Body of pancreas (tissue), 4 donors: ENCODE results near the gene CYBB. TPM values are rescaled to one million over a fixed set of nuclear protein-coding genes. Genes with fewer than 3 reads are reported as not detected.

ENCODE experiments used
- ATAC-seq: fragments of 150-250 bp; one replicate; pipeline ENCODE4 v1.9.1; 2016
- DNase-seq, 4 donors: peaks; one replicate each; pipeline ENCODE4 v3.0.0-alpha.2; 2019
- H3K27ac ChIP-seq, 4 donors: fragments of 200-600 bp; sonication (generic); 1 replicate in 3 of 4; 2 replicates in 1 of 4; pipeline versions ENCODE4 v1.5.1 to v1.6.1; 2016 to 2019; ENCODE audit warnings: mild to moderate bottlenecking in 1 of 4, mixed read lengths in 1 of 4, moderate library complexity in 1 of 4
- H3K27me3 ChIP-seq, 2 donors: fragments of 200-600 bp; sonication (generic); one replicate each; pipeline ENCODE4 v1.6.0; 2016; ENCODE audit warnings: mild to moderate bottlenecking in 1 of 2
- H3K36me3 ChIP-seq, 2 donors: fragments of 200-600 bp; sonication (generic); replicated peaks in 1 of 2; 2 replicates each; pipeline ENCODE4 v1.5.1; 2016; ENCODE audit warnings: low read depth in 2 of 2; ENCODE audit not compliant: insufficient read depth in 1 of 2
- H3K4me1 ChIP-seq: fragments of 200-600 bp; sonication (generic); one replicate; pipeline ENCODE4 v1.6.0; 2016
- H3K4me3 ChIP-seq, 2 donors: fragments of 200-600 bp; sonication (generic); 1 replicate in 1 of 2; 2 replicates in 1 of 2; pipeline ENCODE4 v1.5.1; 2016 to 2019
- H3K9me3 ChIP-seq, 3 donors: fragments of 200-600 bp; sonication (generic); 1 replicate in 2 of 3; 2 replicates in 1 of 3; pipeline ENCODE4 v1.5.1; 2016
- CTCF ChIP-seq, 7 experiments: fragments of 450-650 bp in 4 of 7; fragments of 200-600 bp in 3 of 7; sonication (generic) in 3 of 7; IDR thresholded peaks; one replicate each; pipeline ENCODE4 v1.5.1; 2016 to 2019; ENCODE audit warnings: antibody characterized with exemption in 7 of 7
- POLR2A ChIP-seq, 3 donors: fragments of 450-650 bp; IDR thresholded peaks; one replicate each; pipeline ENCODE4 v1.6.1; 2016; ENCODE audit warnings: antibody characterized with exemption in 3 of 3, mild to moderate bottlenecking in 2 of 3
- WGBS, 2 donors: methylation state at CpG; one replicate each; pipeline ENCODE4 v1.1.5; 2017; 5-methylcytosine and 5-hydroxymethylcytosine counted together
- intact Hi-C: fragments of 100-400 bp; cut with DNase I; formaldehyde crosslinking; loops from one replicate; pipeline ENCODE4 v1.15.1; 2023
- total RNA-seq, 2 donors: library from RNA; depleted of rRNA; stranded (reverse); fragments of >200 nt; gene quantifications; one replicate each; pipeline ENCODE4 v1.1.0, GENCODE V29; 2016

CYBB gene
- total RNA-seq, 2 donors from 2014 or later, result 3.6 to 11.2 TPM

DNA sequence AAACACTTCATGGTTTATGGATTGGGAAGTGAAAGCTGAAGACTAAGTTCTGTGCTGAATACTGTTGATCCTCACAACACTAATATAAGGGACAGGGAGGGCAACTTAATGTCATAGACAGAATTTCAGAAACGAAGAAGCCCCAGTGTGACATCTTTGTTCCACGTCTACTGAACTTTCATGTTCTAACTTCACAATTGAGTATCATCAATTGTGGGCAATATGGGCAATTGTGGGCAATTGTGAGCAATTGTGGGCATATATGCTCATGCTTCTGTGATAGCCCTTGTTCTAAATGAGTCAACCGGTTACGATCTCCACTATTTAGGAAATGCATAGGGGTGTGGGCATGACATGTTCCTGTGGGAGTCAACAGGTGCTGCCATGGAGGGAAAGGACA, 33.7 kb downstream of the CYBB start:
- Histone ChIP-seq H3K4me3 (no peak overlapping the region), H3K9me3 (no peaks in the 10 kb centered on the region), H3K27ac (no peak overlapping the region), H3K27me3 (no peaks in the 10 kb centered on the region), H3K4me1 (no peaks in the 10 kb centered on the region), H3K36me3 (no peaks in the 10 kb centered on the region)
- 74 to 88% methylated on average over 4 of the region's 4 CpGs for WGBS, 2 donors
- DNase-seq (no peak), ATAC-seq (no peak)
- intact Hi-C loops, result no loop called here
- no peak for TF ChIP-seq POLR2A (IDR thresholded peaks at IDR 0.05)
- no peak for TF ChIP-seq CTCF (IDR thresholded peaks at IDR 0.05)

DNA sequence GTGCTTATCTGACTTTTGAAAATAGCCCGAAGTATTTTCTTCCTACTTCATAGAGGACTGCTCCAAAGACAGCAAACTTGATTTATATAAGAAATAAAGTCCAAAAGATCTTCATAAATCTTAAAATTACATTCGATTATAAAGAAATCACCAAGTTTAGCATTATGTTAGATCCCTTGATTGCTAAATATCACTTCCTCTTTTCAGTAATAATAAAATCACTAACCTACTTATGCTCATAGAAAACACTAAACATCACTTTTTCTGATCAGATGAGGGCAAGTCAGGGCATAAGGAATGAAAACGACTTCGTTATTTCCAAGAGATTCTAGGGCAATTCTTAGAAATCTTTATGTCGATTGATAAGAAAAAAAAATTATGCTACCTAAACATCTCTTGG, 35.5 kb downstream of the CYBB start:
- no peak overlapping the region for H3K4me3 ChIP-seq
- DNase-seq (no peak), ATAC-seq (no peak)
- H3K4me1 ChIP-seq, result no peaks in the 10 kb centered on the region
- no peaks in the 10 kb centered on the region for H3K27me3 ChIP-seq
- intact Hi-C loops, result no loop called here
- TF ChIP-seq CTCF (IDR thresholded peaks at IDR 0.05) (no peak), POLR2A (IDR thresholded peaks at IDR 0.05) (no peak)
- H3K36me3 ChIP-seq, result no peaks in the 10 kb centered on the region
- no peak overlapping the region for H3K27ac ChIP-seq
- no peaks in the 10 kb centered on the region for H3K9me3 ChIP-seq
- WGBS, 2 donors, result 68 to 75% methylated on average over 5 of the region's 5 CpGs

GRCh38 chrX:37816766-37817165, 36.9 kb downstream of the CYBB start:
- no peak for DNase-seq
- no peak overlapping the region for H3K27ac ChIP-seq
- TF ChIP-seq POLR2A (IDR thresholded peaks at IDR 0.05), result no peak
- no peak for TF ChIP-seq CTCF (IDR thresholded peaks at IDR 0.05)
- H3K4me3 ChIP-seq, result no peak overlapping the region
- H3K27me3 ChIP-seq, result no peaks in the 10 kb centered on the region
- H3K9me3 ChIP-seq, result no peaks in the 10 kb centered on the region
- intact Hi-C loops, result no loop called here
- no peaks in the 10 kb centered on the region for H3K4me1 ChIP-seq
- no peaks in the 10 kb centered on the region for H3K36me3 ChIP-seq
- no peak for ATAC-seq
- 86 to 89% methylated on average over 4 of the region's 4 CpGs for WGBS, 2 donors

DNA sequence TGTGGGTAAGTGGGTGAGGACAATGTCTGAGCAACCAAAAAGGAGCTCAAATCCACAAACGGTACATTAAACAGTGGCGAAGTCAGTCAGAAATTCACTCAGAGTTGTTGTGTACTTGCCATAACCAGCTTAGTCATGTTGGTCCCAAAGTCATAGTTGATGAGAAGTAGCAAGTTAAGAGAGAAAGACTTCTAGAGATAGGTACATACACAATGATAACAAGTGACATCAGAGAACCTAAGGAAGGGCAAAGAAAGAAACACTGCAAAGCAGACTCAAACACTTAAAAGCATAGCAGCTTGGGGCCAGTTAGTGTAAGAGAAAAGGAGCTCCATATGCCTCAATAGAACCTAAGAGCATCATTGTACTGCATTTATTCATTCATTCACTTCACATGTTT, 37.3 kb downstream of the CYBB start:
- ATAC-seq (no peak), DNase-seq (no peak)
- no peaks in the 10 kb centered on the region for H3K4me1 ChIP-seq
- intact Hi-C loops, result no loop called here
- no peak overlapping the region for H3K4me3 ChIP-seq
- H3K36me3 ChIP-seq, result no peaks in the 10 kb centered on the region
- WGBS, 2 donors, result 97% methylated on average over 2 of the region's 2 CpGs
- no peak overlapping the region for H3K27ac ChIP-seq
- no peaks in the 10 kb centered on the region for H3K27me3 ChIP-seq
- no peak for TF ChIP-seq CTCF (IDR thresholded peaks at IDR 0.05)
- no peak for TF ChIP-seq POLR2A (IDR thresholded peaks at IDR 0.05)
- no peaks in the 10 kb centered on the region for H3K9me3 ChIP-seq

DNA sequence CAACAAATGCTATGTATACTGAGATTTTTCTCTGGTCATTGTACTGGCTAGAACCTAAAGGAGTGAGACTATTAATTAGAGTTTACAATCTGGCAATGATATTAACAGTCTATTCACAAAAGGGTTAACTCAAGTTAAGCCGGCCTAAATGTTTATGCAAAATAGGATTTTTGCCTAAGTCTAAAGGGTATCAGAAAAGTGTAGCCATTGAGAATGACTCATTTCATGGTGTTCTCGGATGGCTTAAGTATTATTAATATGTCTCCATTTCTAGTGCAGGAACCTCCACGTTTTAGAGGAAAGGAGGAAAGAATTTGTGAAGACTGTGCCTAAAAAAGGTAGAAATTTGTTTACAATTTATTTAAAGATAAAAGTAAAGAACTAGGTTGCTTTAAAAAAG, 37.7 kb downstream of the CYBB start:
- no peak overlapping the region for H3K27ac ChIP-seq
- TF ChIP-seq POLR2A (IDR thresholded peaks at IDR 0.05), result no peak
- no peak for TF ChIP-seq CTCF (IDR thresholded peaks at IDR 0.05)
- no peaks in the 10 kb centered on the region for H3K36me3 ChIP-seq
- no peaks in the 10 kb centered on the region for H3K27me3 ChIP-seq
- no peaks in the 10 kb centered on the region for H3K9me3 ChIP-seq
- WGBS, 2 donors, result 33 to 42% methylated on average over 3 of the region's 3 CpGs
- H3K4me3 ChIP-seq, result no peak overlapping the region
- ATAC-seq (no peak), DNase-seq (no peak)
- intact Hi-C loops, result no loop called here
- H3K4me1 ChIP-seq, result no peaks in the 10 kb centered on the region
